ENCODE measurements around the gene CSF3R. TPM values are rescaled to one million over a fixed set of nuclear protein-coding genes. Genes with fewer than 3 reads are reported as not detected.

CSF3R gene
- total RNA-seq, 1 experiment from 2014 or later: not detected

GRCh38 chr1:36455386-36455785 is 27.3 kb downstream of the CSF3R start:
- H4K20me1 ChIP-seq (ENCODE audit: control insufficient read depth, insufficient read depth, insufficient read length): no peaks in the 10 kb centered on the region
- H3K27ac ChIP-seq (ENCODE audit: insufficient read length, low read depth, low read length): no peak overlapping the region
- no peak overlapping the region for H2AFZ ChIP-seq (ENCODE audit: low read length)
- H3K79me2 ChIP-seq (ENCODE audit: insufficient read depth, low read length): no peaks in the 10 kb centered on the region
- H3K79me1 ChIP-seq (ENCODE audit: insufficient read depth, low read depth, low read length, poor library complexity, severe bottlenecking): no peaks in the 10 kb centered on the region
- no peak overlapping the region for H4K5ac ChIP-seq (ENCODE audit: insufficient read length, low read depth, low read length)
- no peak for TF ChIP-seq CTCF (conservative IDR thresholded peaks at IDR 0.05)
- no peaks in the 10 kb centered on the region for H3K27me3 ChIP-seq (ENCODE audit: insufficient read depth, low read length)
- no peak overlapping the region for H3K4me2 ChIP-seq (ENCODE audit: insufficient read depth, insufficient read length, low read length)
- H3K18ac ChIP-seq (ENCODE audit: insufficient read length, low read depth, low read length): no peak overlapping the region
- no peak overlapping the region for H3K14ac ChIP-seq (ENCODE audit: insufficient read depth, low read length)
- H3K27me3 Mint-ChIP-seq (ENCODE audit: low read depth): no peaks in the 10 kb centered on the region; the same call in 1 of the 2 replicates
- no peak for DNase-seq
- no peak overlapping the region for H2BK12ac ChIP-seq (ENCODE audit: insufficient read length, low read depth, low read length)
- no peak overlapping the region for H3K56ac ChIP-seq (ENCODE audit: insufficient read length, low read depth, low read length)
- peaks cover 0 to 6% of the 10 kb centered on the region in 2 experiments; a peak in 1 of 4 replicates for H3K4me1 Mint-ChIP-seq
- no peaks in the 10 kb centered on the region; a peak in 1 of 5 replicates for H3K9me3 Mint-ChIP-seq
- no peak overlapping the region for H3K4ac ChIP-seq (ENCODE audit: low read depth, low read length)
- no peak overlapping the region for H4K8ac ChIP-seq (replicated peaks; ENCODE audit: insufficient read length, low read depth, low read length)
- no peak overlapping the region for H2BK20ac ChIP-seq (ENCODE audit: low read depth, low read length, poor library complexity, severe bottlenecking)
- no peak overlapping the region for H2BK15ac ChIP-seq (ENCODE audit: low read depth, low read length)
- no peaks in the 10 kb centered on the region for H3K4me1 ChIP-seq (ENCODE audit: insufficient read depth, low read length)
- no peak overlapping the region for H3T11ph ChIP-seq (ENCODE audit: low read length)
- peaks cover 21 to 53% (median 45%) of the 10 kb centered on the region in 3 experiments; a peak in 6 of 7 replicates for H3K36me3 Mint-ChIP-seq (ENCODE audit: insufficient read depth in 1 of 3, low read depth in 3 of 3)
- H4K91ac ChIP-seq (ENCODE audit: insufficient read length, low read depth, low read length): no peak overlapping the region
- no peak overlapping the region for H2AK5ac ChIP-seq (ENCODE audit: insufficient read length, low read length)
- no peak overlapping the region for H2BK5ac ChIP-seq (ENCODE audit: insufficient read length, low read length)
- whole genome bisulfite sequencing (ENCODE audit: extremely low coverage, insufficient read length, low lambda C conversion rate): no CpG with 5 or more reads among the region's 1 CpG
- no peak overlapping the region for H2BK120ac ChIP-seq (ENCODE audit: low read depth, low read length, poor library complexity, severe bottlenecking)
- no peak overlapping the region; a peak in 1 of 7 replicates for H3K27ac Mint-ChIP-seq
- H3K9ac ChIP-seq (ENCODE audit: extremely low read depth, insufficient read length, low read length): no peak overlapping the region
- H3K23ac ChIP-seq (ENCODE audit: insufficient read length, low read depth, low read length): no peak overlapping the region
- no peaks in the 10 kb centered on the region for H3K9me3 ChIP-seq (ENCODE audit: control insufficient read depth, low read depth, low read length)
- peaks cover 5% of the 10 kb centered on the region for H3K23me2 ChIP-seq (ENCODE audit: insufficient read length, low read depth, low read length, poor library complexity, severe bottlenecking)
- H3K4me3 Mint-ChIP-seq: no peak overlapping the region

All from H9 (cell line).